GM21360 (cell line): Measurements from ENCODE around the gene PHAF1.
A peak's percentile ranks its signal among the peaks of the same experiment; 100 is the strongest.

ENCODE experiments used
- ATAC-seq: cut with Tn5 transposase; IDR thresholded peaks from one replicate; pipeline ENCODE4 v1.9.1; 2021; ENCODE audit warnings: mild to moderate bottlenecking, moderate library complexity; ENCODE audit not compliant: unreplicated experiment

The PHAF1 gene

GRCh38 chr16:67177743-67178699 is 68.3 kb downstream of the PHAF1 start:
- no peak for ATAC-seq

GRCh38 chr16:67179421-67180080 is 69.8 kb downstream of the PHAF1 start:
- no peak for ATAC-seq

- ATAC-seq = no peak
Observed at GRCh38 chr16:67180166-67180565, 70.4 kb downstream of the PHAF1 start.

GRCh38 chr16:67181346-67181745 is 71.6 kb downstream of the PHAF1 start:
- ATAC-seq = no peak

GRCh38 chr16:67182288-67182687 is 72.5 kb downstream of the PHAF1 start:
- ATAC-seq = no peak

- no peak for ATAC-seq
Observed at GRCh38 chr16:67183284-67183626, 73.5 kb downstream of the PHAF1 start.

- peak; percentile 90 for ATAC-seq
Observed at GRCh38 chr16:67183627-67184452, 74.1 kb downstream of the PHAF1 start, which contains the start of gene MATCAP1. Gene MATCAP1 (minus strand): TSS chr16:67183963. CDS start chr16:67180610, 3,353 bp downstream.

GRCh38 chr16:67184453-67184994 is 74.8 kb downstream of the PHAF1 start:
- ATAC-seq = no peak

- ATAC-seq = no peak
Observed at GRCh38 chr16:67184995-67185650, 75.4 kb downstream of the PHAF1 start.

- ATAC-seq = no peak
Observed at GRCh38 chr16:67185651-67186134, 76.0 kb downstream of the PHAF1 start.

GRCh38 chr16:67186550-67186950 is 76.8 kb downstream of the PHAF1 start:
- no peak for ATAC-seq

- ATAC-seq = no peak
Observed at GRCh38 chr16:67187175-67187890, 77.6 kb downstream of the PHAF1 start.

GRCh38 chr16:67188323-67188722 is 78.6 kb downstream of the PHAF1 start:
- ATAC-seq = no peak

- no peak for ATAC-seq
Observed at GRCh38 chr16:67188798-67189197, 79.1 kb downstream of the PHAF1 start.

GRCh38 chr16:67190041-67190440 is 80.3 kb downstream of the PHAF1 start, which contains the start of gene EXOC3L1:
Gene EXOC3L1 (minus strand): TSS chr16:67190136. CDS start chr16:67189676, 460 bp downstream.
- no peak for ATAC-seq

- no peak for ATAC-seq
Observed at GRCh38 chr16:67190448-67191399, 81.0 kb downstream of the PHAF1 start.

- ATAC-seq = no peak
Observed at GRCh38 chr16:67191411-67191994, 81.8 kb downstream of the PHAF1 start.
